Limb (tissue), 2 donors: ENCODE data around the gene TRMT10C.
A peak's percentile ranks its signal among the peaks of the same experiment; 100 is the strongest.
"Not testable (repeated sequence)": the region's sequence is repeated elsewhere in the genome, so short reads cannot be mapped to it uniquely, and the experiment has no call there.

Experiments used
- DNase-seq, 2 donors: peaks; one replicate each; pipeline ENCODE4 v3.0.0-alpha.2; 2016; ENCODE audit errors: extremely low spot score in 2 of 2

Gene TRMT10C

DNA sequence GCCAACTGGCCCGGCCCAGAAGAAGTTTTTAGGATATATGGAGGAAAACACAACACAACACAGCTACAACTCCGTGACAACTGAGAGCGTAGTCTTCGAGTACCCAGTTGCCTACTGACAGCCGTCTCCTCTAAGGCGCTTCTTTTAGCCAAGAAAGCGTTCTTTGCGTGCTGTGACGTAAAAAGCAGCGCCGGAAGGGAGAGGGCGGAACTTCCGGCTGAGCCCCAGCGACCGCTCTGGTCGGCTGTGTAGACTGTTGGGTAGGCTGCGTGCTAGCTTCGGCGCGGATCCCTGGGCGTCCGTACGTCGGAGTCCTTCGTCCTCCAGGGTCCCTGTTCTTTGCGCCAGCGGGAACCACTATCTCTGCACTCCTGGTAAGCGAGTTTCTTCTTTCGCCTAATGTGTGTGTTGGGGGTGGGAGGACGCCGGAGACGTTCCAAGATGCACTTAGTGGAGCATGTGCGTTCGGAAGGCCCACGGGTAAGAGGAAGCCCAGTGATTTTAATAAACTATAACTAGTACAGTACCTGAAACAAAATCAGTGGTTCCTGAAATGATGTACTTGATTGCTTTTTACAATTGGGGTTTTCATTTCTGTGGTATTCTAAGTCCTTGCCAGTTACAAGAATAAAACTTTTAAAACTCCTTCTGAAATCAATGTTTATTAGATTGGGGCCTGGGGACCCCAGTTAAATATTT lies at the start of gene TRMT10C:
Gene TRMT10C (plus strand): TSS at position 239 of the 699 bp plus-strand sequence. CDS start 2,914 bp downstream, outside the sequence.
- DNase-seq: peak; percentile 93

DNA sequence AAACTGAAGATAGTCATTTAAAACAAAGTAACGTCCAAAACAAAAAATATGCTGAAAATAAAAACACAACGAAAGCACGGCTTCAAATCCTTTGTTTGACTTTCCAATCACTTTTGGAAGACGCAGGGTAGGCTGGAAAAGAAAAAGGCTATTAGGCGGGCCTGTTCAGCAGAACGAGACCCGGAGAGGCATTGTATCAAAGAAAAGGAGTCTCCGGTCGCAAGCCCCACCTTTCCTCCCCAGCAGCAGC lies 49.3 kb upstream of the TRMT10C start:
- no peak for DNase-seq

DNA sequence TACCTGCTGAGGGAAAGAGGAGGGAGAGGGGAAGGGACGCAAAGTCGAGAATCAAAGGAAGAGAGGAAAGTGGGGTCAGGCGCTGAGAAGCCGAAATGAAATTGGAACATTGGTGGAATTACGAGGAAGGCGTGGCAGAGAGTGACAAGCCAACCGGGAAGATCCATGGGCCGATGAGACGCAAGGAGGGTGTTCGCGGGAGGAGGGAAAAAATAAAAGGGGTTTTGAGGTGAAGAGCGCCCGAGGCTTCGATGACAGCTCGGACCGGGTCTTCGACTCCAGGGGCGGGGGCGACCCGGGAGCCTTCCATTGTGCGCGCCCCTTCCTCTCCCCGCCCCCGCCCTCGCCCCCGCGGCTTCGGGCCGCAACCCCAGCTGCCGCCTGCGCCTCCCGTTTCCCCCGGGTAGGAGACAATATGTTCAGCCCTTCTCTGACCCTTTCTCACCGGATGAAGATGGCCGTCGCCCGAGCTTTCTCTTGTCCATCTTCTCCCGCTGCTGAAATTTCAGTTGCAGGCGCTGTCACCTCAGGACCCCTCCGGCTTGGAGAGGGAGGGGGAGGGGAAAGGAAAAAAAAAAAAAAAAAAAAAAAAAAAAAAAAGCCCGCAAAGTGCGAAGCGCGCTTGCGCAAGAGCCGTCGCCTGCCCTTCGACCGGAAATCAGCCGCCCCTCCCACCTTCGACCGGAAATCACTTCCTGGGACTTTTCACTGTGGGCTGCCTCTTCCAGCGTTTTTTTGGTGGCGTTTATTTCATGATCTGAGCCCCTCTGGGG lies 48.8 kb upstream of the TRMT10C start, which contains the start of gene SENP7:
Gene SENP7 (minus strand): TSS at position 567 of the 773 bp plus-strand sequence. CDS start 82 bp downstream, at position 485.
- peak; percentile 89 to 91 for DNase-seq

DNA sequence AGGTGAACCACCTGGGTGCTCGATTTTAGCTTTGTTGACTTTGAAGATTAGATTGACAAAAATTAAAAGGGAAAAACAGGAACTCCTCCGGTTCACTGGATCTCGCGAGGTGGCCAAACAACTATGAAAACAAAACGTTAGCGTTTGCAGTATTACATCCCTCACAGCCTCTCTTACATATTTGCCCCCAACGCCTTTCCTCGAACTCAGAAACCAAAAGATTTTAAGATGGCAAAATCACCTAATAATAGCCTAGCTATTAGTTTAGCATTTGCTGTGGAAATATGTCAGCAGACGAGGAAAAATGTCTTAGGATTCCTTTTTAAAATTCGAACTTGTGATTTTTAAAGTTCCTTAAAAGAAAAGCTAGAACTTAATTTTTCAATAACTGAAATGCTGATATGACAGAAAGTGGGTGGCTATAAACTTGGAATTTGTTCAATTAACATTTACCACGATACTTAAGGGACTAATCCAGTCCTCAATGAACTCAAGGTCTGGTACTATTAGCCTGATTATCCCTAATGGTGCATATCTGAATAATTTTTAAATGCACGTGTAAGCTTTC lies 48.2 kb upstream of the TRMT10C start:
- no peak for DNase-seq

DNA sequence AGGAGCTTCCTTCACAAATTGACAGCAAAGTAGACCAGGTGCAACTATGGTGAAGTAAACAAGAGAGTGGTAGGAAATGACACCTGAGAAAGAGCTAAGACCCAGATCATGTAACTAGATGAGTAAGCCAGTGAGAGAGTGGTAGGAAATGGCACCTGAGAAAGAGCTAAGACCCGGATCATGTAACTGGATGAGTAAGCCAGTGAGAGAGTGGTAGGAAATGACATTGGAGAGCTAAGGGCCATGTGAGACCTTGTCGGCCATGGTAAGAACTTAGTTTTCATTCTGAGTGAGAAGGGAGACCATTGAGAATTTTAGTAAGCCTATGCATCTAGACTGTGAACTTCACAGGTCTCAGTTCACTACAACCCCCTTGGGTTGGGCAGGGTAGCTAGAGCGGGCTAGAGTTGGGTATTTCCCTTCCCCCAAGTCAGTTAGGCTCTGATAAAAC lies 43.2 kb upstream of the TRMT10C start:
- no peak for DNase-seq

DNA sequence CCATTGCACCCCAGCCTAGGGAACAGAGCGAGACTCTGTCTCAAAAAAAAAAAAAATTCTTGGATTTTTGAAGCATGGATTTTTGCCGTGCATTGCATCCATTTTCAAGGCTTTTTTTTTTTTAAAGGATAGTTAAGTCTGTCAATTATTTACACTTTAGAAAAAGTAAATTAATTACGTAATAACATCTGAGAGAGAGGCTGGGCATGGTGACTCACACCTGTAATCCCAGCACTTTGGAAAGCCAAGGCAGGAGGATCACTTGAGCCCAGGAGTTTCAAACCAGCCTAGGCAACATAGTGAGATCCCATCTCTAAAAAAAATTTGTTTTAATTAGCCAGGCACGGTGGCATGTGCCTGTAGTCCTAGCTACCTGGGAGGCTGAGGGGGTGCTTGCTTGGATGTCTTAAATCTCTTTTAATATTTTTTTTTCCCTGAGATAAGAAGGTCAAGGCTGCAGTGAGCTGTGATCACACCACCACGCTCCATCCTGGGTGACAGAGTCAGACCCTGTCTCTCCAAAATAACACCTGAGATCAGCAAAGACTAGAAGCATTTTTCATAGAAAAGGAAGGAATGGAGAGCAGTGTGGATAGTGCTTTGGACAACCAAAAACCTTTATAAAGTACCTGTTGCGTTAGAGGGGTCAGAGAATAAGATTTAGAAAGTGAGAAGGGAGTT lies 41.8 kb upstream of the TRMT10C start:
- no peak for DNase-seq

DNA sequence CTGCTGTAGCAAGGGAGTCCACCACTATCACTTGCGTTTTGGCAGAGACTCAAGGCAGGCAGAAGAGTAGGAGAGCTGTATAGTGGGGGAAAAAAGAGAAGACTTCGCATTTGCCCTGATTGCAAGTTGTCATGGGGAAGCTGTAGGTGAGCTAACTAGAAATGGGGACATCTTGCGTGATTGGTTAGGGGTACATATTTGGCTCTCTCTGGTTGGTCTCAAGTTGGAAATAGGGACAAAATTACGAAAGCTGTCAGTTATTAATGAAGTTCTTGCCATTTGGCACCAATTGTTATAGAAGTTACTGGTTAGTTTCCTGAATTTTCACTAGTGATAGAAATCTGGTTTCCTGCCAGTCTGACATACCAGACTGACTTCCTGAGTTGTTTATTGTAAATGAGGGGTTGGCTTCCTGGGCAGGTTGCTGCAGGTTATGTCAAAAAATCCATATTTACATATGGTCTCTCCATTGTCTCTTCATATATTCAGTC lies 40.4 kb upstream of the TRMT10C start:
- no peak for DNase-seq

DNA sequence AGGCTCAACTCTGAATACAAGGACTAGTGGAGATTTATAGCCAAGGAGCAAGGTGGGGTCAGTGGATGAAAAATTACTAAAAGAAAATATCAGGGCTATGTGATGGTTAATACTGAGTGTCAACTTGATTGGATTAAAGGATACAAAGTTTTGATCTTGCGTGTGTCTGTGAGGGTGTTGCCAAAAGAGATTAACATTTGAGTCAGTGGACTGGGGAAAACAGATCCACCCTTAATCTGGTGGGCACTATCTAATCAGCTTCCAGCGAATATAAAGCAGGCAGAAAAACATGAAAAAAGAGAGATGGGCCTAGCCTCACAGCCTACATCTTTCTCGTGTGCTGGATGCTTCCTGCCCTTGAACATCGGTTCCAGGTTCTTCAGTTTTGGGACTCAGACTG lies 34.2 kb upstream of the TRMT10C start:
- no peak for DNase-seq

DNA sequence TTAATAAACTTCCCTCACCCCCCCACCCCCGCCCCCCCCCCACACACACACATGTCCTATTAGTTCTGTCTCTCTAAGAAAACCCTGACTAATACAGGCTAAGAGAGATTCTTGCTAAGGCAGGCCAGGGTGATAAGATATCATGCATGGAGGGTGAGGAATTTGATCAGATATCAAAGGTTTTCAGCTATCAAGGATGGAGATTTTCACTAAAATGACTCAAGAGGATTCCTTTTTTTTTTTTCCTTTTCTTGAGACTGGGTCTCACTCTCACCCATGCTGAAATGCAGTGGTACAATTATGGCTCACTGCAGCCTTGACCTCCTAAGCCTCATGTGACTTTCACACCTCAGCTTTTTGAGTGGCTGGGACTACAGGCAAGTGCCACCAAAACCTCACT lies 33.8 kb upstream of the TRMT10C start:
- DNase-seq: no peak

DNA sequence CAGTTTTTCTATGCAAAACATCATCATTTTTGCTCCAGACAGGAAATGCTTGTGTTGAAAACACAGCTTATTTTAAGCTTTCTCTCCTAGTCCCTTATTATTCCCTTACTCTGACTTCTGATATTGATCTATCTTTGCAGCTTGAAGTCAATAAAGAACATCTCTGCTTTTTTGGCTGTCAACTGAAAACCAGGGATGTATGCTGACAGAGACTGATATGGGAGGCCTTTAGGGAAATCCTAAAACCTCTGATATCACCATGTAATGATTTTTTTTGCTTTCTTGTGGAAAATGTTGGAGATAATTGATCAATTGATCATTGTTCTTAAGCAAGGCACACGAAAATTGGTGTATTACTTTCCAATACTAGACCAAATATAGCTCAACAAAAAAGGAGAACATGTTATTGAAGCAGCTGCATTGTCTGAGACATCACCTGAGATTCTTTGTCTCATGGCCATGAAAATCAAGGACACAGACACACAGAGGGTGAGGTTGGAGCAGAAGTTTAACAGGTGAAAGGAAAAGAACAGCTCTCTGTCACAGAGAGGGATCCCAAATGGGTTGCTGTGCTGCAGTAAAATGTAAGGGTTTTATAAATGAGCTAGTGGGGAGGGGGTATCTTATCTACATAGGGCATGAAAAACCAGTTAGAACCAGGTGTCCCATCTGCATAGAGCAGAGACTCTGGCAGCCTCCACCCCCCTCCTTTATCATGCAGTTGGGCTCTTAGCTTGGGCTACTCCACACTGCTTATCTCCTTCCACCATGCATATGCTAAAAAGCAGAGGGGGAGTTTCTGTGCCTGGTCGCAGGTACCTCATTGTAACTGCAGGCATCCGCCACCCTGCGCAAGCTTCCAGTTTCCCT lies 31.6 kb upstream of the TRMT10C start:
- no peak for DNase-seq

DNA sequence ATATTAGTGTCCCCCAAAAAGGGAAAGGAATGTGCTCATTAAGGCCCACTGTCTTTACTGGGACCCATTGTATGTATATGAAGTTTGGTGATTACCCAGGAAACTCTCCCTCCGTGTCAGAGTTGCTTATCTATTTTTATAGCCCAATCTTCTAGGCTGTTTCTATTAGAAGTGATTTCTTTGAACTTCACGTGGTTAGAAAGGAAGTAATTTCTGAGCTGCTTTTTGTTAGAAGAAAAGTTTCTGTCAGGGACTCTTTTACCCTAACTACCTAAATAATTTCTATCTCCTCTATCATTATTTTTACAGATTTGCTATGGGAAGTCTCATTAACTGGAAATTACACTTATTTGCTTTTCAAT lies 31.0 kb upstream of the TRMT10C start:
- DNase-seq: no peak

DNA sequence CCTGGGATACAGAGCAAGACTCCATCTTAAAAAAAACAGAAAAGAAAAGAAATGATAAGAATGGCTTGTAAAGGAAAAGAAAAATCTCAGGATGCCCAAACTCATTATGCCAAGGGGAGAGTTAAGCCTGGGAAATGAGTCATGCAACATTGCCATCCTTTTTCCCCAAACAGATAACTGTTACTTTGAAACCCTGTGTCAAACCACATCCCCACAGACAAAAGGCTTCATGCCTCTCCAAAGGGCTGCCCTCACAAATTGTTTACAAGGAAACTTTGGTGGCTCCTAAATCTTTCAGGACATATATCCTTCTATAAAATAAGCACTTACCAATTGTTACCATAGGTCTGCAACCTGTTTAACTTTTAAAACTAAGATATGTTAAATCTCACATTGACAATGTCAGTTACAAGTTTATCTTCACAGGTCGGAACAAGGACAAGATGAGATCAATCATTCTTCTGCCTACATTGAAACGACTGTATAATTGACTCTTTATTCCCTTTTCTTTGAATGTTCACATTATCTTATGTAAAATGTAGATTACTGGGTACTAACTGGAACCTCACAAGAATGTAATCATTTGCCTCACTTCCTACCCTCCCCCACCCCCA lies 30.1 kb upstream of the TRMT10C start:
- no peak for DNase-seq

DNA sequence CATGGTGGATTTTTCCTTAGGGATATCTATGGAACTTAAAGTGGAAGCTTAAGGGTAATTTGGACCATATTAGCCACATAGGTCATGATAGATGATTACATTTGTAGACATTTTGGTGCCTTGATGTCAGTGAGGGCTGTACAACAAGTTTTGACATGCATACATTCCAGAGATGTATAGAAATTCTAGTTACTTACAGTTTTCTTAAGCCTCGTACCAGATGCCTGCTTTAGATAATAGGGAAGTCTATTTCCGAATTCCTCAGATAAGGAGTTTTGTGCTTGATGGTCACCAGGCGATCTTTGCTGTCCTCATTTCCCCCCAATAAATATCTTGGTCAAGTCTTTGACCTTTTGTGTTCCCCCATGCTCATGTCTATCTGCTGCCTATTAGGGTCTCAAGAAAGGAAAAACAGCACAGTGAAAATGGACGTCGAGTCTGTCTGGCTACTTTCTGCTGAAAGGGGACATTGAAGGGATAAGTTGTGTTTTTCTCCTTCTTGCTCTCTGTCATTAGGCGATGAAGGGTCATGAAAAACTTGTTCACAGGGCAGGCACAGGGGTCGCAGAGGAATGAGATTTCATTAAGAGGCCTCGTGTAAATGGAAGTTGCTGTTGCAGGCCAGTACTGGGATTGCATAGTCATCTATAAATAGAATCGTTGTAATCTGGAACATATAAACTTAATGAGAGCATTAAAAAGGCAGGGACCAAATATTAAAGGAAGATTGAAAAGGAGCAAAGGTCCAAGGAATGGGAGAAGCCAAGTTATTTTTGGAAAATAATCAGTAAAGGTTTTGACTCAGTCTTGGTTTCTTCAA lies 28.7 kb upstream of the TRMT10C start:
- DNase-seq: peak in 1 of 2 donors; percentile 15

DNA sequence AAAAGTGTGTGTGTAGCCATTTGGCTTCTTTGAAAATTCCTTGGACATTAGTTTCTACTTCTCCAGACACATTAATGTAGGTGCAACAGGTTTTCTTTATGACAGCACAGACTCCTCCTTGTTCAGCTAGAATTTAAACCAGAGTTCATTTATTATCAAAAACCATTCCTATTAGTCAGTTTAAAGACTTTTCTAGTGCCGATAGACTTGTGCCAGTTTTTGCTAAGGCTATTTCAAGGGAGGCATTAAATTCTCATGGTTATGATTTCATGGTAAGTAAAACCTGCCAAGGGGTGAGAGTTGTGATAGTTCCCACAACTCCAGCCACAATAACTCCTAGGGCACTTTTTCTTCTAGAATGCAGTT lies 28.1 kb upstream of the TRMT10C start:
- no peak for DNase-seq

DNA sequence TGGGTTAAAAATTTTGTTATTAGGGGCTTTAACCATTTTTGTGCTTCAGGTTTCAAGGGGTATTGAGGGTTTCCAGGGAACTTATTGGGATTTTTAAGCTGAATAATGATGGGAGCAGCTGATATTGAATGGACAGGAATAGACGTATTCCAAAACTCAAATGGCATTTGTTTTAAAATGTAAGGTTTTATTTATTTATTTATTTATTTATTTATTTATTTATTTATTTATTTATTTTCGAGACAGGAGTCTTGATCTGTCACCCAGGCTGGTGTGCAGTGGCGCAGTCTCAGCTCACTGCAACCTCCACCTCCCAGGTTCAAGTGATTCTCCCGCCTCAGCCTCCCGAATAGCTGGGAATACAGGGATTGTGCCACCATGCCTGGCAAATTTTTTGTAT lies 26.4 kb upstream of the TRMT10C start:
- no peak for DNase-seq

DNA sequence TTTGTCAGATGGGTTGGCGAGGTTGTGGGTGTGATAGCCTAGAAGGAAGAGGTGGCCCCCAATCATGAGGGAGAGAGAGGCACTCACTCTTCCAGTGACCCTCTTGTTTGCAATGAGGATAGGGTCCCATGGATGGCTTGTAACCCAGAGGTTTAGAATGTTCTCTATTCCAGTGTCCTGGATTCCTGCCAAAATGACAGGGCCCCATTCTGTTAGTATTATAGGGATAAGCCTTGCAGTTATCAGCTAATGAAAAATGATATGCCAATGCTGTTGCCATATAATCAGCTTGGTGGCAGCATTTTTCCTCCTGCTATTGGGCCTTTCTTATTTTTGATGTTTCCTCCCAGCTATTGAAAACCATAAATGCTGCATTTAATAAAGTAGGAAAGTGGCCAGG lies 25.4 kb upstream of the TRMT10C start:
- DNase-seq: no peak

DNA sequence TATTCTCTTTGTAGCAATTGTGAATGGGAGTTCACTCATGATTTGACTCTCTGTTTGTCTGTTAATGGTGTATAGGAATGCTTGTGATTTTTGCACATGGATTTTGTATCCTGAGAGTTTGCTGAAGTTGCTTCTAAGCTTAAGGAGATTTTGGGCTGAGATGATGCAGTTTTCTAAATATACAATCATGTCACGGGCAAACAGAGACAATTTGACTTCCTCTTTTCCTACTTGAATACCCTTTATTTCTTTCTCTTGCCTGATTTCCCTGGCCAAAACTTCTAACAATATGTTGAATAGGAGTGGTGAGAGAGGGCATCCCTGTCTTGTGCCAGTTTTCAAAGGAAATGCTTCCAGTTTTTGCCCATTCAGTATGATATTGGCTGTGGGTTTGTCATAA lies 24.7 kb upstream of the TRMT10C start:
- not testable (repeated sequence) for DNase-seq

DNA sequence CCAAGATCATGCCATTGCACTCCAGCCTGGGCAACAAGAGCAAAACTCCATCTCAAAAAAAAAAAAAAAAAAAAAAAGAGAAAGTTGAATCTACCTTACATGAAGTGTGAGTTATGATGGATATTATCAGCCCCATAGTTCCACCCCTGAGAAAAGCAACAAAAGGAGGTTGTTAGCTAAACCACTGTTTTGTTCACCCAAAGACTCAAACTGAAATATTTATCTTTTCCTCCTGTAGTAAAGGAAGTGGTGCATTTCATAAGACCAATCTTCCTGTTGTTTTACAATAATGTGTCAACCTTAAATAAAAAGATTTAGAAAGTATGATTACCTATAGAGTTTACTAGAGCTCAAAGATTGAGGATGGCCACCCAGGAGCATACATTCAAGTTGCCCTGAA lies 18.7 kb upstream of the TRMT10C start:
- DNase-seq: no peak

DNA sequence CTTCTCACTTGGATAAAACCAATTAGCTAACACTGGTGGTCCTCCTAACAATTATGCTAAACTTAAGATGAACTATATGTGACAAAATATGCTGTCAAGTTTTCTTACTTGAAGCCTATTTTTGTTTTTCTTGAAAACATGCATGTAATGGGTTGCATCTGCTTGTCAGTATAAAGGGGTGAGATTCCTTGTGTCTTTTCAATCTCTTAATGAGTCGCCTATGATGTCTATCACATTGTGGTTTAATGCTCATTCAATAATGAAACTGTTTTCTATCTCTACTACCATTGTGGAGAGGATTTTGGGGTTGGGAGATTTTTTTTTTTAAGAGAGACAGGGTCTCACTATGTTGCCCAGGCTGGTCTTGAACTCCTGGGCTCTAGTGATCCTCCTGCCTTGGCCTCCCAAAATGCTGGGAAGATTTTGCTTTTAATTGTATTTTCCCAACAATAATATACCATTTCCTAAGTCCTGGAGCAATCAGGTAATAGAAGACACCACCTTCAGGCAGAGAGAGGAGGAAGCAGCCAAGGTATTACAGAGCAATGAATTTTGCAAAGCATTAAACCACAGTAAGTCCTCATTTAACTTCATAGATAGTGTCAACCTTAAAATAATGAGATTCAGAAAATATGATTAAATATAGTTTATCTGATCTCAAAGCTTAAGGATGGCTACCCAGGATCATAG lies 17.4 kb upstream of the TRMT10C start:
- no peak for DNase-seq
